Activated CD4-positive, alpha-beta memory T cell treated with anti-CD3 and anti-CD28 coated beads, Interleukin-2, amount 10 ng/mL, durations not matched to agents 7 days and 5 days (primary cell): ENCODE data around the gene OMA1. TPM values are rescaled to one million over a fixed set of nuclear protein-coding genes. Genes with fewer than 3 reads are reported as not detected.
"Not testable (repeated sequence)": the region's sequence is repeated elsewhere in the genome, so short reads cannot be mapped to it uniquely, and the experiment has no call there.

Source experiments
- CTCF ChIA-PET: fragments of 350-600 bp; sonication (Branson Sonifier 250); formaldehyde crosslinking; loops from one replicate; lab custom pipeline; 2021; ENCODE audit warnings: antibody characterized with exemption, inconsistent platforms; lab: Charles Lee
- POLR2A ChIA-PET: fragments of 350-600 bp; sonication (Branson Sonifier 250); formaldehyde crosslinking; loops from one replicate; lab custom pipeline; 2021; ENCODE audit warnings: antibody characterized with exemption; lab: Charles Lee
- DNase-seq: peaks from one replicate; pipeline ENCODE4 v3.0.0-alpha.2; 2020
- H3K27ac Mint-ChIP-seq: one replicate; pipeline ENCODE4 v1.8.0; 2021; ENCODE audit warnings: mild to moderate bottlenecking, mixed read lengths
- H3K27me3 Mint-ChIP-seq: one replicate; pipeline ENCODE4 v1.8.0; 2021; ENCODE audit warnings: mixed read lengths
- H3K36me3 Mint-ChIP-seq: one replicate; pipeline ENCODE4 v1.8.0; 2021; ENCODE audit warnings: low read depth, mixed read lengths
- H3K4me1 Mint-ChIP-seq: one replicate; pipeline ENCODE4 v1.8.0; 2021; ENCODE audit warnings: mixed read lengths
- H3K4me3 Mint-ChIP-seq: one replicate; pipeline ENCODE4 v1.8.0; 2021; ENCODE audit warnings: mild to moderate bottlenecking, mixed read lengths
- H3K9me3 Mint-ChIP-seq: one replicate; pipeline ENCODE4 v1.8.0; 2021; ENCODE audit warnings: mixed read lengths
- total RNA-seq, 2 experiments: library from RNA; stranded (reverse); gene quantifications; one replicate each; pipeline ENCODE4 v1.2.3, GENCODE V29; 2021

The OMA1 gene
- total RNA-seq, 2 experiments from 2014 or later, result 21.9 to 23.1 TPM

- Mint-ChIP-seq H3K36me3 (peaks cover 27% of the 10 kb centered on the region), H3K27me3 (no peaks in the 10 kb centered on the region), H3K4me1 (peaks cover 2% of the 10 kb centered on the region), H3K9me3 (no peaks in the 10 kb centered on the region), H3K27ac (no peak overlapping the region), H3K4me3 (no peak overlapping the region)
- CTCF ChIA-PET, result interaction anchor here (0.6 kb wide), 1 partner anchor 225 kb away, joined by 3 read pairs; no protein-coding TSS in a partner anchor
- POLR2A ChIA-PET, result no interaction called here
- no peak for DNase-seq
Observed at GRCh38 chr1:58496042-58496441, 50.5 kb downstream of the OMA1 start.

GRCh38 chr1:58488914-58489313, 57.6 kb downstream of the OMA1 start:
- CTCF ChIA-PET, H3K27ac Mint-ChIP-seq, DNase-seq, H3K9me3 Mint-ChIP-seq, POLR2A ChIA-PET, H3K4me3 Mint-ChIP-seq, H3K27me3 Mint-ChIP-seq: not testable (repeated sequence)
- Mint-ChIP-seq H3K4me1 (peaks cover 15% of the 10 kb centered on the region), H3K36me3 (peaks cover 25% of the 10 kb centered on the region)

- no peak for DNase-seq
- H3K36me3 Mint-ChIP-seq, result peaks cover 23% of the 10 kb centered on the region
- no peak overlapping the region for H3K4me3 Mint-ChIP-seq
- no peaks in the 10 kb centered on the region for H3K27me3 Mint-ChIP-seq
- ChIA-PET POLR2A (no interaction called here), CTCF (no interaction called here)
- H3K27ac Mint-ChIP-seq, result no peak overlapping the region
- H3K4me1 Mint-ChIP-seq, result peaks cover 15% of the 10 kb centered on the region
- H3K9me3 Mint-ChIP-seq, result peaks cover 7% of the 10 kb centered on the region
Observed at GRCh38 chr1:58487002-58487401, 59.5 kb downstream of the OMA1 start.

- CTCF ChIA-PET, result no interaction called here
Observed at GRCh38 chr1:58481962-58482361, 64.6 kb downstream of the OMA1 start.

GRCh38 chr1:58480191-58480590, 66.3 kb downstream of the OMA1 start:
- H3K27me3 Mint-ChIP-seq, result no peaks in the 10 kb centered on the region
- ChIA-PET CTCF (no interaction called here), POLR2A (no interaction called here)
- H3K36me3 Mint-ChIP-seq, result peaks cover 7% of the 10 kb centered on the region
- H3K9me3 Mint-ChIP-seq, result no peaks in the 10 kb centered on the region
- H3K4me3 Mint-ChIP-seq, result no peak overlapping the region
- H3K4me1 Mint-ChIP-seq, result no peaks in the 10 kb centered on the region
- H3K27ac Mint-ChIP-seq, result no peak overlapping the region
- DNase-seq, result no peak

More at GRCh38 chr1:58481962-58482361, 64.6 kb downstream of the OMA1 start:
- no peak overlapping the region for H3K4me3 Mint-ChIP-seq
- no peaks in the 10 kb centered on the region for H3K9me3 Mint-ChIP-seq
- POLR2A ChIA-PET, result no interaction called here
- no peak for DNase-seq
- peaks cover 7% of the 10 kb centered on the region for H3K36me3 Mint-ChIP-seq
- H3K27ac Mint-ChIP-seq, result no peak overlapping the region
- H3K27me3 Mint-ChIP-seq, result no peaks in the 10 kb centered on the region
- peaks cover 7% of the 10 kb centered on the region for H3K4me1 Mint-ChIP-seq

- CTCF ChIA-PET, result interaction anchor here (1.1 kb wide), 1 partner anchor 38 kb away, joined by 3 read pairs; no protein-coding TSS in a partner anchor
- Mint-ChIP-seq H3K27ac (no peak overlapping the region), H3K27me3 (no peaks in the 10 kb centered on the region), H3K36me3 (peaks cover 3% of the 10 kb centered on the region), H3K4me1 (no peaks in the 10 kb centered on the region), H3K9me3 (no peaks in the 10 kb centered on the region), H3K4me3 (no peak overlapping the region)
- DNase-seq, result no peak
- POLR2A ChIA-PET, result no interaction called here
Observed at GRCh38 chr1:58477390-58477789, 69.1 kb downstream of the OMA1 start.

GRCh38 chr1:58476179-58476578, 70.3 kb downstream of the OMA1 start:
- no peaks in the 10 kb centered on the region for H3K4me1 Mint-ChIP-seq
- no peak overlapping the region for H3K27ac Mint-ChIP-seq
- H3K4me3 Mint-ChIP-seq, result no peak overlapping the region
- DNase-seq, result no peak
- H3K9me3 Mint-ChIP-seq, result no peaks in the 10 kb centered on the region
- no peaks in the 10 kb centered on the region for H3K27me3 Mint-ChIP-seq
- ChIA-PET POLR2A (no interaction called here), CTCF (no interaction called here)
- peaks cover 3% of the 10 kb centered on the region for H3K36me3 Mint-ChIP-seq

- ChIA-PET CTCF (no interaction called here), POLR2A (no interaction called here)
- no peak for DNase-seq
- Mint-ChIP-seq H3K27me3 (no peaks in the 10 kb centered on the region), H3K27ac (no peak overlapping the region), H3K4me1 (no peaks in the 10 kb centered on the region), H3K36me3 (no peaks in the 10 kb centered on the region), H3K9me3 (no peaks in the 10 kb centered on the region), H3K4me3 (no peak overlapping the region)
Observed at GRCh38 chr1:58469476-58469875, 77.0 kb downstream of the OMA1 start.

- ChIA-PET POLR2A (no interaction called here), CTCF (no interaction called here)
- Mint-ChIP-seq H3K9me3 (no peaks in the 10 kb centered on the region), H3K4me1 (no peaks in the 10 kb centered on the region), H3K4me3 (no peak overlapping the region), H3K27ac (no peak overlapping the region), H3K36me3 (no peaks in the 10 kb centered on the region), H3K27me3 (no peaks in the 10 kb centered on the region)
- no peak for DNase-seq
Observed at GRCh38 chr1:58469016-58469415, 77.5 kb downstream of the OMA1 start.

GRCh38 chr1:58468612-58469011, 77.9 kb downstream of the OMA1 start:
- no peak overlapping the region for H3K27ac Mint-ChIP-seq
- H3K36me3 Mint-ChIP-seq, result no peaks in the 10 kb centered on the region
- CTCF ChIA-PET, result no interaction called here
- no peak overlapping the region for H3K4me3 Mint-ChIP-seq
- no peaks in the 10 kb centered on the region for H3K4me1 Mint-ChIP-seq
- DNase-seq, result no peak
- no peaks in the 10 kb centered on the region for H3K27me3 Mint-ChIP-seq
- no peaks in the 10 kb centered on the region for H3K9me3 Mint-ChIP-seq
- POLR2A ChIA-PET, result no interaction called here

- Mint-ChIP-seq H3K4me3 (no peak overlapping the region), H3K9me3 (no peaks in the 10 kb centered on the region), H3K4me1 (no peaks in the 10 kb centered on the region), H3K27ac (no peak overlapping the region), H3K36me3 (no peaks in the 10 kb centered on the region), H3K27me3 (no peaks in the 10 kb centered on the region)
- POLR2A ChIA-PET, result no interaction called here
- CTCF ChIA-PET, result no interaction called here
- no peak for DNase-seq
Observed at GRCh38 chr1:58466630-58467241, 79.8 kb downstream of the OMA1 start.

GRCh38 chr1:58465825-58466629, 80.5 kb downstream of the OMA1 start:
- CTCF ChIA-PET, result no interaction called here
- no peaks in the 10 kb centered on the region for H3K27me3 Mint-ChIP-seq
- DNase-seq, result no peak
- H3K4me3 Mint-ChIP-seq, result no peak overlapping the region
- H3K27ac Mint-ChIP-seq, result no peak overlapping the region
- no peaks in the 10 kb centered on the region for H3K36me3 Mint-ChIP-seq
- POLR2A ChIA-PET, result no interaction called here
- no peaks in the 10 kb centered on the region for H3K4me1 Mint-ChIP-seq
- no peaks in the 10 kb centered on the region for H3K9me3 Mint-ChIP-seq

- Mint-ChIP-seq H3K36me3 (no peaks in the 10 kb centered on the region), H3K9me3 (no peaks in the 10 kb centered on the region), H3K27me3 (no peaks in the 10 kb centered on the region), H3K27ac (no peak overlapping the region), H3K4me3 (no peak overlapping the region), H3K4me1 (no peaks in the 10 kb centered on the region)
- DNase-seq, result no peak
- ChIA-PET POLR2A (no interaction called here), CTCF (no interaction called here)
Observed at GRCh38 chr1:58465176-58465575, 81.3 kb downstream of the OMA1 start.
